MCF 10A (cell line): Measurements from ENCODE around the gene ARHGEF25. TPM values are rescaled to one million over a fixed set of nuclear protein-coding genes. Genes with fewer than 3 reads are reported as not detected.
"Not testable (repeated sequence)": the region's sequence is repeated elsewhere in the genome, so short reads cannot be mapped to it uniquely, and the experiment has no call there.

Experiments
- BruUV-seq: library from RNA; stranded (reverse); fragments of 400-500 nt; replicated peaks from 2 replicates; lab custom pipeline; 2021; lab: Mats Ljungman, UMichigan
- CTCF ChIA-PET: fragments of 300-600 bp; sonication (Branson Sonifier 250); formaldehyde crosslinking; extraction: SDS; loops from one replicate; lab custom pipeline; 2021; ENCODE audit warnings: antibody characterized with exemption, inconsistent platforms; lab: Yijun Ruan, JAX
- POLR2A ChIA-PET: fragments of 300-600, 350-650 bp; sonication (Branson Sonifier 250); formaldehyde crosslinking; extraction: SDS; loops from one replicate; lab custom pipeline; 2020; ENCODE audit warnings: antibody characterized with exemption, inconsistent platforms; lab: Yijun Ruan, JAX
- DNase-seq: peaks from one replicate; pipeline ENCODE4 v3.0.0-alpha.2; 2018; ENCODE audit not compliant: unreplicated experiment
- H3K27ac Mint-ChIP-seq: one replicate; pipeline ENCODE4 v1.8.0; 2022; ENCODE audit warnings: mild to moderate bottlenecking, low read depth, mixed read lengths; ENCODE audit not compliant: unreplicated experiment
- H3K27me3 Mint-ChIP-seq: one replicate; pipeline ENCODE4 v1.8.0; 2022; ENCODE audit warnings: mixed read lengths; ENCODE audit not compliant: insufficient read depth, unreplicated experiment
- H3K36me3 Mint-ChIP-seq: one replicate; pipeline ENCODE4 v1.8.0; 2022; ENCODE audit warnings: mild to moderate bottlenecking, moderate library complexity, mixed read lengths; ENCODE audit not compliant: insufficient read depth, unreplicated experiment
- H3K4me1 Mint-ChIP-seq: one replicate; pipeline ENCODE4 v1.8.0; 2022; ENCODE audit warnings: mixed read lengths; ENCODE audit not compliant: insufficient read depth, unreplicated experiment
- H3K4me3 Mint-ChIP-seq: one replicate; pipeline ENCODE4 v1.8.0; 2022; ENCODE audit warnings: mild to moderate bottlenecking, moderate library complexity, mixed read lengths; ENCODE audit not compliant: unreplicated experiment
- H3K9me3 Mint-ChIP-seq: one replicate; pipeline ENCODE4 v1.8.0; 2022; ENCODE audit warnings: mixed read lengths; ENCODE audit not compliant: unreplicated experiment
- CTCF ChIP-seq: fragments of 200-600 bp; IDR thresholded peaks from one replicate; pipeline ENCODE4 v1.8.0; 2022; ENCODE audit warnings: antibody characterized with exemption, mild to moderate bottlenecking; ENCODE audit not compliant: unreplicated experiment
- intact Hi-C: fragments of 100-400 bp; cut with micrococcal nuclease; formaldehyde crosslinking; loops from 2 replicates; pipeline ENCODE4 v1.14.1; 2022
- total RNA-seq: library from RNA; stranded (reverse); gene quantifications from 2 replicates; pipeline ENCODE4 v1.2.3, GENCODE V29; 2022

ARHGEF25 gene
- total RNA-seq, 1 experiment from 2014 or later = 0.37 TPM

GRCh38 chr12:57654042-57654441 lies 42.8 kb downstream of the ARHGEF25 start:
- DNase-seq = no peak
- Mint-ChIP-seq H3K36me3 (no peaks in the 10 kb centered on the region), H3K9me3 (no peaks in the 10 kb centered on the region)

GRCh38 chr12:57655541-57656240 lies 44.5 kb downstream of the ARHGEF25 start:
- no TSS peak for BruUV-seq
- H3K36me3 Mint-ChIP-seq = no peaks in the 10 kb centered on the region
- TF ChIP-seq CTCF = no peak
- H3K4me1 Mint-ChIP-seq = peaks cover 10% of the 10 kb centered on the region
- ChIA-PET POLR2A (interaction anchor here (0.6 to 1.9 kb wide), 3 partner anchors 11 to 30 kb away, joined by 3 to 6 read pairs (median 3); no protein-coding TSS in a partner anchor), CTCF (interaction anchor here (0.6 to 2.7 kb wide), 7 partner anchors 19 to 1656 kb away, joined by 3 to 17 read pairs (median 3); partner anchors contain the start of genes B4GALNT1 and OS9)
- H3K27ac Mint-ChIP-seq = no peak overlapping the region
- intact Hi-C loops = no loop called here
- H3K4me3 Mint-ChIP-seq = no peak overlapping the region
- no peaks in the 10 kb centered on the region for H3K9me3 Mint-ChIP-seq
- H3K27me3 Mint-ChIP-seq = no peaks in the 10 kb centered on the region
- DNase-seq = no peak

More at GRCh38 chr12:57654042-57654441, 42.8 kb downstream of the ARHGEF25 start:
- BruUV-seq = no TSS peak
- CTCF ChIA-PET = interaction anchor here (0.6 to 0.8 kb wide), 3 partner anchors 73 to 506 kb away, joined by 3 to 5 read pairs (median 4); no protein-coding TSS in a partner anchor
- H3K4me3 Mint-ChIP-seq = no peak overlapping the region
- POLR2A ChIA-PET = interaction anchor here (0.7 kb wide), 1 partner anchor 91 kb away, joined by 3 read pairs; no protein-coding TSS in a partner anchor
- H3K4me1 Mint-ChIP-seq = peaks cover 10% of the 10 kb centered on the region
- no peak overlapping the region for H3K27ac Mint-ChIP-seq
- intact Hi-C loops = no loop called here
- no peak for TF ChIP-seq CTCF
- no peaks in the 10 kb centered on the region for H3K27me3 Mint-ChIP-seq

- intact Hi-C loops, H3K9me3 Mint-ChIP-seq, DNase-seq, BruUV-seq, H3K36me3 Mint-ChIP-seq, H3K27ac Mint-ChIP-seq, H3K27me3 Mint-ChIP-seq, H3K4me3 Mint-ChIP-seq: not testable (repeated sequence)
- peaks cover 10% of the 10 kb centered on the region for H3K4me1 Mint-ChIP-seq
- ChIA-PET CTCF (interaction anchor here (0.6 to 2.7 kb wide), 6 partner anchors 23 to 1231 kb away, joined by 3 to 17 read pairs (median 6); partner anchors contain the start of genes B4GALNT1 and OS9), POLR2A (interaction anchor here (0.6 to 1.9 kb wide), 4 partner anchors 12 to 70 kb away, joined by 3 to 8 read pairs (median 5); partner anchors contain the start of gene PIP4K2C)
Observed at GRCh38 chr12:57656408-57656807, 45.2 kb downstream of the ARHGEF25 start.

GRCh38 chr12:57657744-57658143 lies 46.5 kb downstream of the ARHGEF25 start:
- Mint-ChIP-seq H3K4me1 (peaks cover 10% of the 10 kb centered on the region), H3K36me3 (no peaks in the 10 kb centered on the region), H3K27me3 (no peaks in the 10 kb centered on the region), H3K4me3 (peak overlapping the region; percentile 36), H3K27ac (no peak overlapping the region), H3K9me3 (no peaks in the 10 kb centered on the region)
- CTCF ChIA-PET = interaction anchor here (0.7 to 2.7 kb wide), 7 partner anchors 14 to 225 kb away, joined by 3 to 17 read pairs (median 6); partner anchors contain the start of genes B4GALNT1 and OS9
- DNase-seq = peak; percentile 90
- intact Hi-C loops = no loop called here
- POLR2A ChIA-PET = interaction anchor here (0.6 to 1.6 kb wide), 11 partner anchors 12 to 165 kb away, joined by 3 to 8 read pairs (median 4); partner anchors contain the start of genes DCTN2 and PIP4K2C
- no TSS peak for BruUV-seq
- TF ChIP-seq CTCF = no peak
